NCI-H146 (cell line): ENCODE results near the gene CORO2B.

Experiments used
- DNase-seq: peaks from one replicate; lab custom pipeline; 2025; lab: John Stamatoyannopoulos, UW

The CORO2B gene

DNA sequence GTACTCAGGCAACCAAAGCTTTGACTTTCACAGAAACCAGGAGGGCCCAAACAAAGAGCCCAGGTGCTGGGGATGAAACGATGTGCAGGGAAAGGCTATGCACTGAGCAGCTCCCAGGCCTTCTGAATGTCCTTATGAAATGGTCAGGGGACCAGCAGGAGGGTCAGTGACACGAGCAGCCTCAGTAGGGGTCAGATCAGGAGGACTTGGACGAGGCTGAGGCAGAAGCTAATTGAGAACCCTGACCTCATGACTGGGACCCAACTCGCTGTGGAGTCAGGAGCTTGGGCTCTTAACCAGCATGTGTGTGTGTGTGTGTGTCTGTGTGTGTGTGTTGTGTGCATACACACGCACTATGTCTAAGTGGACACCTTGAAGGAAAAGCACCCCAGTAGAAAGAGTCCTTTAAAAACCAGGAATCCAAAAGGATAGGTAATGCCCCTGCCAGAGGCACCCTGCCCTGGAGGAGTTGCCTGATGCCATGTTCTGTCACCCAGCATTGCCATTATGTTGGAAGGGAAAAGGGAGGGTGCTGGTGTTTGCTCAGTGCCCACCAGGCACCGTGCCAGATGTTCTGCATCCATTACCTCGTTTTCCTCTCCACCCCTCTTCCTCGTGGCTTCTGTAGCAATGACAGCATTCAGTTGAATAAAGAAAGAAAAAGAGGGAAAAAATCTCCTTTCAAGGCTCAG is 50.9 kb downstream of the CORO2B start:
- DNase-seq: no peak

DNA sequence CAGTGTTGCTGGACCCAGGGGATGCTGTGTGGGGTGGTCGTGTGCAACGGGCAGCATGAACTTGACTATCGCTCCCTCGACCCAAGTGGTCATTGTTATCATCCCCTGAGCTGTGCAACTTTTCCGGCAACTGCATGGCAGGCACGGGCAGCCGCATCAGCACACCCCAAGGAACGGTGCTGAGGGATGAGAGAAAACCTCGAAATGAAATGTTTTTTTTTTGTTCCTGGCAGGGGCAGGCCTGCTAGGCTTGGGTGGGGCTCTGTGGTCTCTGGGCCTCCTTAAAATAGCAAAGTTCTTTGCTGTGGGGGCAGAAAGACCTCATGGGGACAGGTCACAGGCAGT is 51.4 kb downstream of the CORO2B start:
- no peak for DNase-seq

DNA sequence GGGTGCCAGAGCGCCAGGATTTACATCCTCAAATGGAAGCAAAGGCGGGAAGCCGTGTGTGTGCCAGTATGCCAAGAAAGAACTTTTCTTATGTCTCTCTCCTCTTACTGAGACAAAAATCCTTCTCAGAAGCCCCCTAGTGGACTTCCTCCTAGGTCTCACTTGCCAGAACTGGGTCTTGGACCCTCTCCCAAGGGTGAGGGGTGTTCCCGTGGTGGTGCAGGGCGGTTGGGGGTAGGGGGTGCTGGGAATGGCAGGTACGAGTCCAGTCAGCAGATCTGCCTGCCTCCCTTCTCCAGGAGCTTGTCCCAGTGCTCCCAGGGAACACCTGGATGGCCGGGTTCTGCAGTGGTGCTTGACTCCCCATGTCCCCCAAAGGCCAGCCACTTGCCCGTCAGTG is 52.0 kb downstream of the CORO2B start:
- no peak for DNase-seq

DNA sequence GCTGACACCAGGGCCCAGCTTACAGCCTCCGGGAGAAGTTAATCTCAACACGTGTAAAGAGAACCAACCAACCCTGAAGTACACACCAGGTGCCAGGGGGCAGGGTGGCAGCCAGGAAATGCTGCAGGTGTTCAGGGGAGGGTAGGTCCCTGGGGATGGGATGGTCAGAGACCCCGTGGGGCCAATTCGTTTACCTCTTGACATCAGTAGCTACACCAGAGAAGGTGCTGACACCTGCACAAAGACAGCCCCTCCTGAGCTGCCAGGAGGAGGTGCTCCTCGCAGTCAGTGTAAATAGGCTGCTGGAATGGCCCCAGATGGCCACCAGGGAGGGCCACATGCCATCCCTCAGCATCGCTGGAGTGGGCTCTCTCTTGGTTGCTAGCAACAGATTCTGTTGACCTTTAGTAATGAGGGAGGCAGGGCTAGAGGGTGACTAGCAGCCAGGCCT is 52.8 kb downstream of the CORO2B start:
- peak; percentile 66 for DNase-seq

DNA sequence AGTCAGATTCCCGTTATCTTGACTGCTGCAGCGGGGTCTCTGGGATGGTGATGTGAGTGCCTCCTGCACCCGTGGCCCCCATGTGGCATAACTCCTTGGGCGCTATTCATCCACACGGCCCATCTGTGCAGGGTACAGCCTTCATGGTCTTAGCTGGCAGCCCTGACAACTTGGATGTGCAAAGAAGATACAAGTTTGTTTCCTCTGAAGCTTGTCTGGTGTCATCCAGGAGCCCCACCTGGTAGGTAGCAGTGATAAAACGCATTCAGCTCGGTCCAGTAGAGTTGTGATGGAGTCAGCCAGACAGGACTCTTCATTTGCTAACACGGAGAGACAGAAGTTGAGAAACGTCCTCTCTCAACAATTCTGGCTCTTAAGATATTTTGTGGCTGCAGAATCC is 53.3 kb downstream of the CORO2B start:
- DNase-seq: no peak

DNA sequence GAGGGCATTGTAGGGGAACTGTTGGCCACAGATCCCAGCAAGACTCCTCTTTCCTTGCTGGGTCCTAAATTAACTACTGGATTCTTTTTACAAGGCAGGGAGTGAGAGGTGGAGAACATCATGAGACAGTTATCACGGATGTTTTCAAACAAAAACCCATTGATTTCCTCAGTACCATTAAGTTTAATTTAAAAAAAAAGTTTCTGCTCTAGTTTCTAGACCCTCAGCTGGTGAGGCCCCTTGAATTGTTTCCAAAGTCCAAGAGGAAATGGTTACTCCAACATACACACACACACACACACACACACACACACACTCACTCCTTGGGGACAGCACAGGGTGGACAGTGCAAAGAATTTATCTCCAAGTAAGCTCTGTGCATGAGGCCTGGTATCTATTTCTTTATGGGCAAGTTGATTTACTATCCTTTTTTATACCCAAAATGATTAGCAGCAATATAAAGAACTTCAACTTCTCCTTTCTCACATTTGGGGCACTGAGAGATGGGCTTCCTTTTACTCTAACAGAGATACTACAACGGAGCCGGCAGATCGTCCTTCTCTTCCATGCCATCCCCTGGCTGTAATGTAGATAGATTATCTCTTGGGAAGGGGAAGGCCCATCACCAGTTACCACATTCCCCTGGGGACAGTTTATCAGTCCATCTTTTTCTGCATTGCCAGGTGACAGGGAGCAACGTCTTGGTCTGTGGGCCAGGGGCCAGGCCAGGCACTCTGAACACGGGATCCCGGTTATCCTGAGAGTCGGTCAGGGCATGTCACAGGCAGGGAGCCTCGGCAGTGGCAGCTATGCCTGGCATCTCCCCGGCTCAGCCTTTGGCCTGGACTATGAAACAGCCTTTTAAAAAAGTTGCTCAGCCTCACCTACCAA is 54.7 kb downstream of the CORO2B start:
- DNase-seq: no peak

DNA sequence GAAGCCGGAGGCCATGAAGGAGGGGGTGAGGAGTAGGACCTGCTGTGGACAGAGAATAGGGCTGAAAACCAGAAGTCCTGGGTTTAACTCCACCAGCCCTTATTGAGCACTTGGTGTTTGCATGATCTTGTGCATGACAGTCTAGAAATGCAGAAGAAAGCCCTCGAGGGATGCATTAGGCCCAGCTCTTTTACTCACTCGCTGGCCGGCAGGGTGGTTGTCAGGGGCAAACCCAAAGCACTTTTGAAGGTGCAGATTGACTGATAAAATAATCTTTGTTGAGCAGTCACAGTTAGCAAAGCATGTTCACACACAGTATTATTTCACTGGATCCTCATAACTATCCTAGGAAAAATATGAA is 55.3 kb downstream of the CORO2B start:
- DNase-seq: no peak

DNA sequence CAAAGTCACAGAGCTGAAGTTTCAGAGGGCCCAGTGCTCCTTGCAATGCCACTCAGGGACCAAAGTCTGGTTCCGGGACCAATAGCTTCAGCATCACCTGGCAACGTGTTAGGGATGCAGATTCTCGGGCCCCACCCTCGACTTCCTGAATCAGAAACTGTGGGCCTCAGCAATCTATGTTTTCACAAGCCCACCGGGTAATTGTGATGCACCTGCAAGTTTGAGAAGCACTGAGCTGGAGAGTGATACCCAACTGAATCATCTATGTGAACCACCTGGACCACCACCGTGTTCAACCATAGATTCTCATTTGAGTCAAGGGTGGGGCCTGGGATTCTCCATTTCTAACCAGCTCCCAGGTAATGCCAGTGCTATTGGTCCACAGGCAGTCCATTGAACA is 55.7 kb downstream of the CORO2B start:
- DNase-seq: no peak

DNA sequence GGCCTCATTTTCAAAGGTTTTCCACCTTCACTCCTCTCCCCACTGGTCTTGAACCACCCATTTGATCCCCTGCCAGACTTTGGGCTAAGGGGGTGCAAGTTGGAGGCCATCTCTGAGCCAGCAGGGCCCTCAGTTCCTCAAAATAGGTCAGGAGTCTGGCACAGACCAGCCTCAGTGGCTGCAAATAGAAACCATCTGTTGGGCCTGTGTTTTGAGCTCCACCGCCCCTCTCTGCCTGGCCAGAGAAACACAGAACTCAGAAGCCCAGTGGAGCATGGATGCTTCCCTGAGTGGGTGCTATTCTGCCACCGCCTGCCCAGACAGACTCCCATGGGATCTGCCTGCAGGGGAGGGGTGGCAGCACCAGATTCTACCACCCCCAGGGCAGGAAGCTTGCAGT is 56.3 kb downstream of the CORO2B start:
- no peak for DNase-seq

DNA sequence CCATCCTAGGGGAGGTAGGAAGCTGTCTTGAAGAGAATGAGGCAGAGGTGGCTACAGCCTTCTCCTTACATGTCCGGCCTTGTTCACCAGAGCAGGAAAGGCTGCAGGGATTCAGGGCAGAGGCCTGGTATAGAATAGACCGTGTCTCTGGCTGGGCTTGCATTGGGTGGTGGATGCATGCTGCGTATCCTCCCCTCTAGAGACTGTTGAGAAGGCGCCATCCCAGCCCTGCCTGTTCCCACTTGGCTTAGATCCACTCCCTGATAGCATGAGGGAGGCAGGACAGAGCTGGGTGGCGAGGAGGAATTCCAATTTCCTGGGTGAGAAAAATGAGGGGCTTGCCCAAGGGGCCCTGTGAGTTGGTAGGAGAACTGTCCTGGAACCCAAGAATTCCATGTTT is 57.5 kb downstream of the CORO2B start:
- no peak for DNase-seq

DNA sequence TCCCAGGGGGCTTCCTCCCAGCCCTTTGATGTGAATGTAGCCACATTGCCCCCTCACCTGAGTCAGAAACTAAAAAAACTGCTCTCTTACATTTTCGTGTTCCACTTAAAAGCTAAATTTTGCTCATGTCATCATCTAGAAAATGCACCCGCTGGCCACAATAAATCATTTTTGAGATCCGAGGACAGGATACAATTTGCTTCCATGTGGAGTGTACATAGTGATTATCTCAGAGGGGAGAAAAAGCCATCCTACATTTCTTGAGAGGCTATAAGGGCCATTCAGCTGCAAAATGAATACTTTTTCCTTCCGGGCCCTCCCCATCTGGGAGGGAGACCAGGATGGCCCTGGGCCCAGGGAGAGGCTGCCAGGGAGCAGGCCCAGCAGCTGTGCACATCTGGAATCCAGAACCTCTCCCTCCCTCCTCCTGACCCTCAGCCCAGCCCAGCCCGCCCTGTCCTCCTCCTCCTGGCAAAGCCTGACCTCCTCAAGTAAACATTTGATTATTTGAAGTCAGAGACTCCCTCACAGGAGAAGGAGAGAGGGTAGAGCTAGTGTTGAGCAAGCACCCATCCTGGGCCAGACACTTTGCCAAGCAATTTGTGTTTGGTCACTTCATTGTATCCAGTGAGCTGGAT is 59.1 kb downstream of the CORO2B start:
- DNase-seq: peak; percentile 31

DNA sequence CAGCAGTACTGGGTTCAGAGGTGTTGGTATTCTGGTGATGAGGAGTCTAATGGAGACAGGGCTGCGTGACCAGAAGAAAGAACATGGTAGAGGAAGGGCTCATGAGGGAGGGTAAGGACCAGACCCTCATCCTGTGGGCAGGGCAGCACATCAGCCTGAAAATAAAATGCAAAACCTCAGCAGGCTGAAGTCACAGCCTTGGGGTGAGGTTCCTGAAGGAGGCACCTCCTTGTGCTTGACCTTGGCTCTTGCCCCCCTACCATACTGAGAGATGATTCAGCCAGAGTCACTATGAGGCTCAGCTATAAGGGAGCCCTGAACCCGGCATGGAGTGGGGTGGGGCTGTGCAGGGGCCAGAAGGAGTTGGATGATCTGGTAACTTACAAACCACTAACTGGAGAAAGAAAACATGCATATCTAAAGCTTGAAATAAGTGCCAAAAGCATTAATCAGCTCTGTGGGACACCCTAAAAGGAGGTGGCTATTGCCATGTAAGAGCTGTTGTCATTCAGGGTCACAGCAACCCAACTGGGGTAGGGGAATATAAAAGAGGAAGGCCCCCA is 60.2 kb downstream of the CORO2B start:
- DNase-seq: no peak

DNA sequence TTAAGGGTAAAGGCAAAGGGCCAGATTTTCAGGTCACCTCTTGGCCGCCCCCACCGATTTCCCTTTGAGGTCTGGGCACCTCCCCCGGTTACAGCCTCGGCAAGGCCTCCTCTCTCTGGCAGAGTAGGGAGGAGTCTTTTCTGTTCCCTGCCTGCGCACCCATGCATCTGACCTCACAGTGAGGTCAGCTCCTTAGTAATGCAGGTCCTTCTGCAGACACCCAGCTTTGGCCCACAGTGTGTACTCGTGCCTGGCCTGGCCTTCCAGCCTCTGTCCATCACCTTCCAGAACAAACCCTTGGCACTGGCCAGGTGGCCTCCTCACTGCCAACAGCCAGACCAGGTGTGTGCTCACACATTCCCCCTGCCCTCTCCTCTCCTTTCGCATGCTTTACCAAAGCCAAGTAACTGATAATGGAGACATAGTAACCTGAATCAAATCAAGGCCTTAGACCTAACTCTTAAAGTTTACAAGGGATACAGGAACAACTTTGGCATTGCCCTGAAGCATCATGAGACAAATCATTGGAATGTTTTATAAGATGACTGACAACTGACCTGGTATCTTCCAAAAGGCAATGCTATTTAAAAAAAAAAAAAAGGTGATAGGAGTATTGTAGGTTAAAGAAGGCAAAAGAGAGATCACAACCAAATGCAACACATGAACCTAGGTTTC is 61.3 kb downstream of the CORO2B start:
- DNase-seq: no peak

DNA sequence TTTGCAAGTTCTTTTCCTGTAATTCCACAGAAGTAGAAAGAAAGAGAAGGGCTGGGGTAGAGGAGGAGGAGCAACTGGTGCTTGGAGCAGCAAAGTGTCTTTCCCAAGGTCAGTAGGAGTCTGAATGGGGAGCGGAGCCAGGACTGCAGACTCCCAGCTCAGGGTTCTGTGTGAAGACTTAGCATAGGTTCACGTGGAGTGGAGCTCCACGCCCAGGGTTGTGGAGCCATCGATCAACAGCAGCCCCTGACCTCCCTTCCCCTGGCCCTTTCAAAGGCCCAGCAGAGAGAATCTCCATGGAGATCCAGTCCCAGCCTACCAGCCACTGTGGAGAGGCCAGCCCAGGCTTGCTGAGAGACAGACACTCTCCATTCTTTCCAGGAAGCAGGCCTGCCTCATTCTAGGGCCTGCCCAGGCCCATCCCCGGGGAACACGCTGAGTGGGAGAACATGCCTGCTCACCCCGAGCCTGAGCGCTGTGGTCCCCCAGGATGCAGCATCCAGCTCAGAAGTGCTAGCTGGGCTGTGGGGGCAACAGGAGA is 62.1 kb downstream of the CORO2B start:
- peak; percentile 57 for DNase-seq

DNA sequence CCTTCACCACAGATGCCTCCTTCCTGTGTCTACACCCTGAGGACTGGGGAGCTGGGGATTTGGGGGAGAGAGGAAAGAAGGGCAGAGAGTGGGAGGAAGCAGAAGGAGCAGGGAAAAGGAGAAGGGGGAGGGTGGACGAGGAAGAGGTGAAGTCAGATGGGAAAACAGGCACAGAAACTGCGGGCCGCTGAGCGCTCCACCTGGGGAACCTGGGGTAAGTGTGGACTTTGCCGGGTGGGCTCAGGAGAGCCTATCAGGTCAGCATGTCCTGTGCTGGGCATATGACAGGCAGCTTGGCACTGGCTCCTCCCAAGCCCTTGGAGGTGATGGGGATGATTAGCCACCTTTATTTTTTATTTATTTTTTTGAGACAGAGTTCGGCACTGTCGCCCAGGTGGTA is 62.6 kb downstream of the CORO2B start:
- DNase-seq: no peak

DNA sequence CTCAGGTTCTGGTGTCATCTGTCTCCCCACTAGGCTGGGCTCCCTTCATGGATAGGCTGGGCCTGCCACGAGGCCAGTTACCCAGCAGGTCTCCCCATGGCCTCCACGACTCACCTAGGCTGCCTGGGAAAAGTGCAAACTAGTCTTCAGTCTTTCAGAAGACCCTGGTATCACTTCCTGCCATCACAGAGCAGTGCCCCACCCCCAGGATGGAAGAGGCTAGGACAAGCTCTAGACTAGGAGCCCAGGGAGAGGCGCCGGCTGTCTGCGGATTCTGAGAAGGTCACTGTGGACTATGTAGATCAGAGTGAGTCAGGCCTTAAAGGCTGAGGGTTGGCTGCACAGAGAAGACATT is 63.7 kb downstream of the CORO2B start:
- DNase-seq: no peak

DNA sequence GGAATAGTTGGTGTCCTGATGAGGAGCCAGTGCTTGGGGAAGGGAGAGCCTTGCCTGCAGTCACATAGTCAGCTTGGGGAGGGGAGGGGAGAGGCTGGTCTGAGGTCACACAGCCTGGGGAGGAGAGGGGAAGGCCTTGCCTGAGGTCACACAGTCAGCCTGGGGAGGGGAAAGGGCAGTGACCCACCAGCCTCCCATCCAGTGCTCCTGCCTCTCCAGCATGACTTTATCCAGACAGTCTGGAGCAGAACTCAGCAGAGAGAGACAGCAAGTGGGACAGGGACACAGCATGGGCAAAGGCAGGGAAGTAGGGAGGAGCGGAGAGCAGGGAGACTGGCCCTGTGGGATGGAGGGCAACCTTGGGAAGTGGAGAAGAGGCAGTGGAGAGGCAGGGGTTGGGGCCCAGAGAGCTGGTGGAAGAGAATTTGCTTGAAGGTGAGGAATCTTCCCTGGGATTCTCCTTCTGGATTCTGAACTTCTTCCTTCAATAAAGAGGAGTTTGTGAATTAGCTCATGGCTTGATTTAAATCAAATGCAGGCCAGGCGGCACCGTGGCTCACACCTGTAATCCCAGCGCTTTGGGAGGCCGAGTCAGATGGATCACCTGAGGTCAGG is 64.5 kb downstream of the CORO2B start:
- no peak for DNase-seq

DNA sequence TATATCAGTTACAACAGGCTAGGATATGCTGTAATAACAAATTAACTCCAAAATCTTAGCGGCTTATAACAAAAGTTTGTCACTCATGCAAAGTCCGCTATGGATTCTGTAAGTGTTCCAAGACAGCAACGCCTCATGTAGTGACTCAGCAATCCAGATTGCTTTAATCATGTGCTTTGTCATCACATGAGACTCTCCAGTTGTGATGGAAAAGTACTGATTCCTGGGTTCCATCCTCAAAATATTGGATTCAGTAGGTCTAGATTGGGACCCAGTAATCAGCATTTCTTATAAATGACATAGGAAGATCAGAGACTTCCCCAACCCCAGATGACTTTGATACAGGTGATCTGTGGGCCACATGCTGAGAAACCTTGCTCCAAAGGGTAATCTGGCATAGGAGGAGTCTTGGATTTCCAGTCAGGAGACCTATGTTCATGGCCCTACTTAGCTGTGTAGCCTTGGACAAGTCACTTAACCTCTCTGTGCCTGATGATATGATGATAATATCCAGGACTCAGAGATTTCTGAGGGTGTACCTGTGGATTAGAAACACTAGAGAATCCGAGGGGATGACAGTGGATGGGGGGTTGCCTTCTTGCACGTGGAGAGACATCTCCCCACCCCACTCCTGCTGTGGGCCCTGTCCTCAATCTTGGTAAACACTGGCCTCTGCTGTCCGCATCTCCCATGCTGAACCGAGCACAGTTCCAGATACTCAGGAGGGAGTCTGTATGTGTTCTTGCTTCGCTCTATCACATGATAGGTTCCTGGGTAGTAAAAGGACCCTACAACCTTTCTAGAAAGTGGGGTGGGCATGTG is 65.5 kb downstream of the CORO2B start:
- DNase-seq: no peak

DNA sequence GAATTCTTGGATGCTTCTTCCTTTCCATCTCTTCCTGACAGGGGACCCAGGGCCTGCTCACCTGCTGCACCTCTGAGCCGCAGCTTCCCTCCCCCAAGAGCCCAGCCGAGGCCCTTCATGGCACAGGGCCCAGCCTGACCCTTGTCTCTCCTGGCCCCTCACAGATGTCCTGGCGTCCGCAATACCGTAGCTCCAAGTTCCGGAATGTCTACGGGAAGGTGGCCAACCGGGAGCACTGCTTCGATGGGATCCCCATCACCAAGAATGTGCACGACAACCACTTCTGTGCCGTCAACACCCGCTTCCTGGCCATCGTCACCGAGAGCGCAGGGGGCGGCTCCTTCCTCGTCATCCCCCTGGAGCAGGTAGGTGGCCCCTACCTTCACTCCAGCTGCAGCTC is 66.2 kb downstream of the CORO2B start:
- no peak for DNase-seq

DNA sequence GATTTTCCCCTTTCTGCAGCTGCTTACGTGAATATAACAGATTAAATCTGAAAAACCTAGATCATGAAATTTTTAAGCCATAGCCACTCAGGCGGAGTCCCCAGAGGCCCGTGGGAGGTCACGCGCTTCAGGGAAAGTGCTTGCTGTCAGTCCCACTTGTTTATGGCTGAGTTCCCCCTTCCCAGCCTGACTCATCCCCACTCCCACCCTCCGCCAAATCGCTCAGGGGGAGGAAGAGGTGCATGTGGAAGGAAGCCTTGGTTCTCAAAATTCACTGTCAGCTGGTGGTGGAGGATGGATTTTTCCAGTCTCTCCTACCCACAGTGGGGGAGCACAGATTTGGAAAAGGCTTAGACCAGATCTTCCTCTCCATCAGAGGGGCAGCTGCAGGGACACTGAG is 67.4 kb downstream of the CORO2B start:
- DNase-seq: no peak

DNA sequence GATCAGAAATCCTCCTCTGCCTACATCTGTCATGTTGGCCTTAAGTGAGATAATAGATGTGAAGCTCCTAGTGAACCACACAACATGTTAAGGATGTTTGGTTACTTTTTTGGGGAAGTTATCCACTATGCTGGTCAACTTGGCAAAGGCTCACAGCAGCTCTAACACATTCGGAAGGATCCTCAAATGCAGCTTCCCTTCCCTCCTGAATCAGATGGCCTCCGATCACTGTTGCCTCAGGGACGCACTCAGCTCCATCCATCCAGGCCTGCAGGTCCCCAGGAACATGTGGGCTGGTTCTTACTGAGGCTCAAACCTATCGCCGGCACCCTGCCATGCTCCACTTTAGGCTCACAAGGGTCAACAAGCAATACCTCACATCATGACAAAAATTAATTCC is 67.9 kb downstream of the CORO2B start:
- DNase-seq: no peak
